ENCODE results near the gene MINK1.

MINK1 gene

GRCh38 chr17:4836221-4836620 lies 3.1 kb downstream of the MINK1 start:
- H3K4me3 ChIP-seq (ENCODE audit: low read length) = no peak overlapping the region
- no CpG with 5 or more reads among the region's 4 CpGs for WGBS (ENCODE audit: insufficient coverage, insufficient read length)
- no peak overlapping the region for H3K27ac ChIP-seq (ENCODE audit: low read length)
- H3K9me3 ChIP-seq (ENCODE audit: control insufficient read depth, insufficient read depth, low read length) = no peaks in the 10 kb centered on the region
- H3K4me1 ChIP-seq (ENCODE audit: control insufficient read depth, insufficient read depth, low read length) = no peaks in the 10 kb centered on the region
- no peaks in the 10 kb centered on the region for H3K36me3 ChIP-seq (ENCODE audit: control insufficient read depth, insufficient read depth, low read length)
- DNase-seq (ENCODE audit: low read depth, low spot score) = no peak
- no peaks in the 10 kb centered on the region for H3K27me3 ChIP-seq (ENCODE audit: control insufficient read depth, insufficient read depth, low read length)

GRCh38 chr17:4837471-4838308 lies 4.5 kb downstream of the MINK1 start:
- H3K9me3 ChIP-seq (ENCODE audit: control insufficient read depth, insufficient read depth, low read length) = no peaks in the 10 kb centered on the region
- no peak for DNase-seq (ENCODE audit: low read depth, low spot score)
- H3K4me3 ChIP-seq (ENCODE audit: low read length) = no peak overlapping the region
- no peaks in the 10 kb centered on the region for H3K36me3 ChIP-seq (ENCODE audit: control insufficient read depth, insufficient read depth, low read length)
- no peak overlapping the region for H3K27ac ChIP-seq (ENCODE audit: low read length)
- H3K4me1 ChIP-seq (ENCODE audit: control insufficient read depth, insufficient read depth, low read length) = no peaks in the 10 kb centered on the region
- no CpG with 5 or more reads among the region's 13 CpGs for WGBS (ENCODE audit: insufficient coverage, insufficient read length)
- H3K27me3 ChIP-seq (ENCODE audit: control insufficient read depth, insufficient read depth, low read length) = no peaks in the 10 kb centered on the region

- no peaks in the 10 kb centered on the region for H3K4me1 ChIP-seq (ENCODE audit: control insufficient read depth, insufficient read depth, low read length)
- H3K4me3 ChIP-seq (ENCODE audit: low read length) = no peak overlapping the region
- DNase-seq (ENCODE audit: low read depth, low spot score) = no peak
- H3K27ac ChIP-seq (ENCODE audit: low read length) = no peak overlapping the region
- no peaks in the 10 kb centered on the region for H3K27me3 ChIP-seq (ENCODE audit: control insufficient read depth, insufficient read depth, low read length)
- no peaks in the 10 kb centered on the region for H3K9me3 ChIP-seq (ENCODE audit: control insufficient read depth, insufficient read depth, low read length)
- no peaks in the 10 kb centered on the region for H3K36me3 ChIP-seq (ENCODE audit: control insufficient read depth, insufficient read depth, low read length)
- no CpG with 5 or more reads among the region's 3 CpGs for WGBS (ENCODE audit: insufficient coverage, insufficient read length)
These were observed 5.2 kb downstream of the MINK1 start for GRCh38 chr17:4838309-4838785.

GRCh38 chr17:4839221-4839620 lies 6.1 kb downstream of the MINK1 start:
- Histone ChIP-seq H3K4me1 (ENCODE audit: control insufficient read depth, insufficient read depth, low read length) (no peaks in the 10 kb centered on the region), H3K36me3 (ENCODE audit: control insufficient read depth, insufficient read depth, low read length) (no peaks in the 10 kb centered on the region), H3K27me3 (ENCODE audit: control insufficient read depth, insufficient read depth, low read length) (no peaks in the 10 kb centered on the region), H3K9me3 (ENCODE audit: control insufficient read depth, insufficient read depth, low read length) (no peaks in the 10 kb centered on the region), H3K27ac (ENCODE audit: low read length) (no peak overlapping the region), H3K4me3 (ENCODE audit: low read length) (no peak overlapping the region)
- WGBS (ENCODE audit: insufficient coverage, insufficient read length) = no CpG with 5 or more reads among the region's 8 CpGs
- no peak for DNase-seq (ENCODE audit: low read depth, low spot score)

- no peaks in the 10 kb centered on the region for H3K36me3 ChIP-seq (ENCODE audit: control insufficient read depth, insufficient read depth, low read length)
- no CpG with 5 or more reads among the region's 8 CpGs for WGBS (ENCODE audit: insufficient coverage, insufficient read length)
- H3K27me3 ChIP-seq (ENCODE audit: control insufficient read depth, insufficient read depth, low read length) = no peaks in the 10 kb centered on the region
- H3K4me1 ChIP-seq (ENCODE audit: control insufficient read depth, insufficient read depth, low read length) = no peaks in the 10 kb centered on the region
- H3K4me3 ChIP-seq (ENCODE audit: low read length) = no peak overlapping the region
- no peak for DNase-seq (ENCODE audit: low read depth, low spot score)
- no peaks in the 10 kb centered on the region for H3K9me3 ChIP-seq (ENCODE audit: control insufficient read depth, insufficient read depth, low read length)
- H3K27ac ChIP-seq (ENCODE audit: low read length) = no peak overlapping the region
These were observed 7.1 kb downstream of the MINK1 start for GRCh38 chr17:4839965-4840892.

- Histone ChIP-seq H3K36me3 (ENCODE audit: control insufficient read depth, insufficient read depth, low read length) (no peaks in the 10 kb centered on the region), H3K4me3 (ENCODE audit: low read length) (no peak overlapping the region), H3K4me1 (ENCODE audit: control insufficient read depth, insufficient read depth, low read length) (no peaks in the 10 kb centered on the region), H3K27ac (ENCODE audit: low read length) (no peak overlapping the region), H3K27me3 (ENCODE audit: control insufficient read depth, insufficient read depth, low read length) (no peaks in the 10 kb centered on the region), H3K9me3 (ENCODE audit: control insufficient read depth, insufficient read depth, low read length) (no peaks in the 10 kb centered on the region)
- no CpG with 5 or more reads among the region's 10 CpGs for WGBS (ENCODE audit: insufficient coverage, insufficient read length)
- no peak for DNase-seq (ENCODE audit: low read depth, low spot score)
These were observed 7.7 kb downstream of the MINK1 start for GRCh38 chr17:4840893-4841242.

GRCh38 chr17:4842376-4842775 lies 9.2 kb downstream of the MINK1 start:
- WGBS (ENCODE audit: insufficient coverage, insufficient read length) = no CpG with 5 or more reads among the region's 3 CpGs
- H3K36me3 ChIP-seq (ENCODE audit: control insufficient read depth, insufficient read depth, low read length) = no peaks in the 10 kb centered on the region
- no peak overlapping the region for H3K4me3 ChIP-seq (ENCODE audit: low read length)
- DNase-seq (ENCODE audit: low read depth, low spot score) = no peak
- H3K27ac ChIP-seq (ENCODE audit: low read length) = no peak overlapping the region
- H3K9me3 ChIP-seq (ENCODE audit: control insufficient read depth, insufficient read depth, low read length) = no peaks in the 10 kb centered on the region
- no peaks in the 10 kb centered on the region for H3K4me1 ChIP-seq (ENCODE audit: control insufficient read depth, insufficient read depth, low read length)
- no peaks in the 10 kb centered on the region for H3K27me3 ChIP-seq (ENCODE audit: control insufficient read depth, insufficient read depth, low read length)

- Histone ChIP-seq H3K4me3 (ENCODE audit: low read length) (no peak overlapping the region), H3K4me1 (ENCODE audit: control insufficient read depth, insufficient read depth, low read length) (no peaks in the 10 kb centered on the region), H3K27me3 (ENCODE audit: control insufficient read depth, insufficient read depth, low read length) (no peaks in the 10 kb centered on the region), H3K36me3 (ENCODE audit: control insufficient read depth, insufficient read depth, low read length) (no peaks in the 10 kb centered on the region), H3K9me3 (ENCODE audit: control insufficient read depth, insufficient read depth, low read length) (no peaks in the 10 kb centered on the region), H3K27ac (ENCODE audit: low read length) (no peak overlapping the region)
- no CpG with 5 or more reads among the region's 9 CpGs for WGBS (ENCODE audit: insufficient coverage, insufficient read length)
- no peak for DNase-seq (ENCODE audit: low read depth, low spot score)
These were observed 10.3 kb downstream of the MINK1 start for GRCh38 chr17:4843321-4844000.

- Histone ChIP-seq H3K27me3 (ENCODE audit: control insufficient read depth, insufficient read depth, low read length) (no peaks in the 10 kb centered on the region), H3K4me3 (ENCODE audit: low read length) (no peak overlapping the region), H3K9me3 (ENCODE audit: control insufficient read depth, insufficient read depth, low read length) (no peaks in the 10 kb centered on the region), H3K36me3 (ENCODE audit: control insufficient read depth, insufficient read depth, low read length) (no peaks in the 10 kb centered on the region), H3K27ac (ENCODE audit: low read length) (no peak overlapping the region), H3K4me1 (ENCODE audit: control insufficient read depth, insufficient read depth, low read length) (peaks cover 2% of the 10 kb centered on the region; the same call in 1 of the 2 replicates)
- no peak for DNase-seq (ENCODE audit: low read depth, low spot score)
- WGBS (ENCODE audit: insufficient coverage, insufficient read length) = 100% methylated on average over 1 of the region's 5 CpGs
These were observed 12.0 kb downstream of the MINK1 start for GRCh38 chr17:4845118-4845517.

All from iPS DF 6.9 (cell line).